ENCODE data around the gene ADAP1.

Gene ADAP1

DNA sequence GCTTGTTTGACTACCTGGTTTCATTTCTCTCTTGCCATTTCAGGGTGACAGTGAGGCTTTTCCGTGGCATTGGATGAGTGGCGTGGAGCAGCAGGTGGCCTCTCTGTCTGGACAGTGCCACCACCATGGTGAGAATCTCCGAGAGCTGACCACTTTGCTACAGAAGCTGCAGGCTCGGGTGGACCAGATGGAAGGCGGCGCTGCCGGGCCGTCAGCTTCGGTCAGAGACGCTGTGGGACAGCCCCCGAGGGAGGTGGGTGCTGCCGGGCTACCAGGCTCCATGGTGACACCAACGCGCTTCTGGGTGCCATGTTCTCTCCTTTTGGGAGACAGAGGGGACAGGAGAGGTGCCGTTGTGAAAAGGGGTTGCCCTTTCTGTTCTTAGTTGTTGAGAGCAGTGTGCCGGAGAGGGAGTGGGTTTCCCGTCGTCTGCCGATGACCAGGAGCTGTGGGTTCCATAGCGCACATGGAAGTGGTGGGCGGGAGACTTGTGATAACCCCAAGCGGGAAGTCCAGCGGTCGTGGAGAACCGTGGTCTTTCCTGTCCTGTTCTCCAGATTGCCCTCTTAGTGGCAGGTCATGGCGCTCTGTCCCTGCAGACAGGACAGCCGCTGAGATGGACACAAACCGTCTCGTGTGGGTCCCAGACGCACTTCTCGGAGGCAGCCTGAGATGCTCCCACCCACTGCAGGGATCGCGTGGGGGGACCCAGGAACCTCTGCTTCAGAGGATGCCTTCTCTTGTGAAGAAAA, 100.9 kb downstream of the ADAP1 start:
- no peak for DNase-seq

DNA sequence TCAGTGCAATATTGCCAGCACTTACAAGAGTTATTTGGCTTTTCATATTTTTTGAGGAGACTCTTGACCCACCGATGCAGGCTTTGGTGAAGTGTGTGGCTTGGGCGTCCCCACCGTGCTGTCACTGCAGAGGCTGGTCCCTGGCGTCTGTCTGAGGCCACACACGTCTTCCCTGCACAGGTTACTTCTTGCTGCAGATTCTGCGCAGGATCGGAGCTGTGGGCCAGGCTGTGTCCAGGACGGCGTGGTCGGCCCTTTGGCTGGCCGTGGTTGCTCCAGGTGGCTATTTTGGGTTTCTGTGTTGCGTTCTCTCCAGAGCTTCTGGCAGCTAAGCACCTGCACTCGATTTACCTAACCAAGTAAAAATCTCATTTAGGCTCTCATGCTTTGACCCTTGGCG, 103.3 kb downstream of the ADAP1 start:
- no peak for DNase-seq

DNA sequence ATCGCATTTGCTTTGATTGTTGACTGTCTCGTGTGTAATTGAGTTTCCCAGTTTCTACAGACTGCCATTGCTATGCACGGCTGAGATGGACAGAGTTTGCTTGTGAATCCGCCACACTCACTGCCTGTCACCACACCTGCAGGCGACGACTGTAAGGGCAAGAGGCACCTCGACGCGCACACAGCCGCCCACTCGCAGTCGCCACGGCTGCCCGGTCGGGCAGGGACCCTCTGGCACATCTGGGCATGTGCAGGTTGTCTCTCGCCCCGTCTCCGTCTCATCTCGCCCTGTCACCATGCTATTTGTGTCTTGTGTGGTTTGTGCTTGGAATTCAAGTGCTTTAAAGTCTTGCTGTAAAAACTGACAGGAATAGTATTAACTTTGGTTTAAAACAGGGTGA, 104.7 kb downstream of the ADAP1 start:
- DNase-seq, result no peak

DNA sequence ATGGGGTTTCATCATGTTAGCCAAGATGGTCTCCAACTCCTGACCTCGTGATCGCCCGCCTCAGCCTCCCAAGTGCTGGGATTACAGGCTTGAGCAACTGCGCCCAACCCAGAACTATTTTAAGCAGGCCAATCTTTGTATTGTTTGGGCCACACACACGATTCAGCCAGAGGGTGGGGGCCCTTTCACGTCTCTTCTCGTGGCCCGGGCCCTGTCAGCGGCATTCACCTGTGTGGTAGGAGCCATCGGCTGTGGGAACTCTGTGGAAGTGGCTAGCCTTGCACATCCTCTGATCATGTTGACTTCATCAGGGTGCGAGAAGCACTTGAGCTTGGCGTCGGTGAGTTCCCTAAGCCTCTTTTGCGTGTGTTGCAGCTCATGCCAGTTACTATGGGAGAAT, 105.3 kb downstream of the ADAP1 start:
- DNase-seq, result no peak
